Transverse colon (tissue), 4 donors: Measurements from ENCODE around the gene MAP3K7.

Experiments
- CTCF ChIP-seq, 5 experiments: fragments of 200-600 bp in 3 of 5; fragments of 450-650 bp in 2 of 5; sonication (generic) in 3 of 5; IDR thresholded peaks; 1 replicate in 2 of 5; 2 replicates in 3 of 5; pipeline ENCODE4 v1.5.1; 2016 to 2017; ENCODE audit warnings: antibody characterized with exemption in 5 of 5, inconsistent platforms in 3 of 5, mild to moderate bottlenecking in 2 of 5, moderate library complexity in 1 of 5
- EP300 ChIP-seq: sonication (generic); formaldehyde crosslinking; IDR thresholded peaks from one replicate; pipeline ENCODE4 v1.6.1; 2017; ENCODE audit warnings: antibody characterized with exemption, low read depth
- POLR2A ChIP-seq: fragments of 450-650 bp; IDR thresholded peaks from one replicate; pipeline ENCODE4 v1.6.1; 2016; ENCODE audit warnings: antibody characterized with exemption, mild to moderate bottlenecking, moderate library complexity
- POLR2AphosphoS5 ChIP-seq, 3 donors: sonication (generic); formaldehyde crosslinking; IDR thresholded peaks; one replicate each; pipeline ENCODE4 v1.6.1; 2016; ENCODE audit warnings: antibody characterized with exemption in 3 of 3

- no peak for TF ChIP-seq CTCF (IDR thresholded peaks at IDR 0.05)
- no peak for TF ChIP-seq POLR2A
- TF ChIP-seq EP300: no peak
- no peak for TF ChIP-seq POLR2AphosphoS5 (IDR thresholded peaks at IDR 0.05)
Observed at GRCh38 chr6:90545448-90545847, 41.4 kb downstream of the MAP3K7 start.
